Fibroblast of skin of abdomen (primary cell): ENCODE data around the gene MINDY4.
"Not testable (repeated sequence)": the region's sequence is repeated elsewhere in the genome, so short reads cannot be mapped to it uniquely, and the experiment has no call there.

Experiments used
- DNase-seq: peaks from one replicate; pipeline ENCODE4 v3.0.0-alpha.2; 2013

Gene MINDY4

GRCh38 chr7:30805081-30805691 lies 34.0 kb downstream of the MINDY4 start:
- no peak for DNase-seq

- no peak for DNase-seq
Observed at GRCh38 chr7:30805931-30806330, 34.7 kb downstream of the MINDY4 start.

GRCh38 chr7:30807477-30807876 lies 36.3 kb downstream of the MINDY4 start:
- not testable (repeated sequence) for DNase-seq

GRCh38 chr7:30807941-30808340 lies 36.7 kb downstream of the MINDY4 start:
- DNase-seq: not testable (repeated sequence)

- no peak for DNase-seq
Observed at GRCh38 chr7:30810986-30811385, 39.8 kb downstream of the MINDY4 start.

- no peak for DNase-seq
Observed at GRCh38 chr7:30812676-30813075, 41.5 kb downstream of the MINDY4 start.

GRCh38 chr7:30813466-30813865 lies 42.2 kb downstream of the MINDY4 start:
- no peak for DNase-seq

- no peak for DNase-seq
Observed at GRCh38 chr7:30814700-30815387, 43.6 kb downstream of the MINDY4 start.

GRCh38 chr7:30815388-30815854 lies 44.2 kb downstream of the MINDY4 start:
- DNase-seq: no peak

- no peak for DNase-seq
Observed at GRCh38 chr7:30815951-30816644, 44.9 kb downstream of the MINDY4 start.

- DNase-seq: no peak
Observed at GRCh38 chr7:30816645-30817370, 45.6 kb downstream of the MINDY4 start.

GRCh38 chr7:30817371-30817767 lies 46.2 kb downstream of the MINDY4 start:
- no peak for DNase-seq

- DNase-seq: no peak
Observed at GRCh38 chr7:30824821-30825720, 53.9 kb downstream of the MINDY4 start.

- no peak for DNase-seq
Observed at GRCh38 chr7:30826181-30826580, 55.0 kb downstream of the MINDY4 start.

- DNase-seq: no peak
Observed at GRCh38 chr7:30828591-30828990, 57.4 kb downstream of the MINDY4 start.

- DNase-seq: no peak
Observed at GRCh38 chr7:30829471-30829870, 58.3 kb downstream of the MINDY4 start.

- DNase-seq: no peak
Observed at GRCh38 chr7:30831227-30831626, 60.0 kb downstream of the MINDY4 start.

GRCh38 chr7:30831936-30832335 lies 60.7 kb downstream of the MINDY4 start:
- DNase-seq: no peak

- not testable (repeated sequence) for DNase-seq
Observed at GRCh38 chr7:30834017-30834674, 62.9 kb downstream of the MINDY4 start.

- no peak for DNase-seq
Observed at GRCh38 chr7:30835396-30835915, 64.2 kb downstream of the MINDY4 start.

- DNase-seq: no peak
Observed at GRCh38 chr7:30836991-30837390, 65.8 kb downstream of the MINDY4 start.
